ENCODE measurements around the gene PDCD1. TPM values are rescaled to one million over a fixed set of nuclear protein-coding genes. Genes with fewer than 3 reads are reported as not detected.

The PDCD1 gene
- total RNA-seq, 1 donor: not detected

- no peak for DNase-seq (ENCODE audit: low read depth)
- H3K4me3 ChIP-seq (ENCODE audit: low read depth, low read length): no peak overlapping the region
- no peak for TF ChIP-seq CTCF (IDR thresholded peaks at IDR 0.05; ENCODE audit: insufficient read depth, low read length)
These were observed 35.5 kb upstream of the PDCD1 start for GRCh38 chr2:241894056-241894641.

GRCh38 chr2:241893265-241893664, 34.6 kb upstream of the PDCD1 start:
- no peak for DNase-seq (ENCODE audit: low read depth)
- no peak for TF ChIP-seq CTCF (IDR thresholded peaks at IDR 0.05; ENCODE audit: insufficient read depth, low read length)
- no peak overlapping the region for H3K4me3 ChIP-seq (ENCODE audit: low read depth, low read length)

GRCh38 chr2:241892299-241893137, 33.8 kb upstream of the PDCD1 start:
- DNase-seq (ENCODE audit: low read depth): peak; percentile 14
- no peak overlapping the region for H3K4me3 ChIP-seq (ENCODE audit: low read depth, low read length)
- TF ChIP-seq CTCF (IDR thresholded peaks at IDR 0.05; ENCODE audit: insufficient read depth, low read length): no peak

- no peak for DNase-seq (ENCODE audit: low read depth)
- TF ChIP-seq CTCF (IDR thresholded peaks at IDR 0.05; ENCODE audit: insufficient read depth, low read length): no peak
- H3K4me3 ChIP-seq (ENCODE audit: low read depth, low read length): no peak overlapping the region
These were observed 33.2 kb upstream of the PDCD1 start for GRCh38 chr2:241891988-241892298.

GRCh38 chr2:241891315-241891987, 32.8 kb upstream of the PDCD1 start:
- TF ChIP-seq CTCF (IDR thresholded peaks at IDR 0.05; ENCODE audit: insufficient read depth, low read length): no peak

GRCh38 chr2:241890524-241891235, 32.0 kb upstream of the PDCD1 start:
- TF ChIP-seq CTCF (IDR thresholded peaks at IDR 0.05; ENCODE audit: insufficient read depth, low read length): no peak
- H3K4me3 ChIP-seq (ENCODE audit: low read depth, low read length): no peak overlapping the region
- DNase-seq (ENCODE audit: low read depth): no peak

More at GRCh38 chr2:241891315-241891987, 32.8 kb upstream of the PDCD1 start:
- no peak overlapping the region for H3K4me3 ChIP-seq (ENCODE audit: low read depth, low read length)
- DNase-seq (ENCODE audit: low read depth): no peak

All from fibroblast of the aortic adventitia (primary cell).